ENCODE results near the gene KLK11. TPM values are rescaled to one million over a fixed set of nuclear protein-coding genes. Genes with fewer than 3 reads are reported as not detected.

KLK11 gene
- total and polyA plus RNA-seq, 5 experiments from 2014 or later: not detected

DNA sequence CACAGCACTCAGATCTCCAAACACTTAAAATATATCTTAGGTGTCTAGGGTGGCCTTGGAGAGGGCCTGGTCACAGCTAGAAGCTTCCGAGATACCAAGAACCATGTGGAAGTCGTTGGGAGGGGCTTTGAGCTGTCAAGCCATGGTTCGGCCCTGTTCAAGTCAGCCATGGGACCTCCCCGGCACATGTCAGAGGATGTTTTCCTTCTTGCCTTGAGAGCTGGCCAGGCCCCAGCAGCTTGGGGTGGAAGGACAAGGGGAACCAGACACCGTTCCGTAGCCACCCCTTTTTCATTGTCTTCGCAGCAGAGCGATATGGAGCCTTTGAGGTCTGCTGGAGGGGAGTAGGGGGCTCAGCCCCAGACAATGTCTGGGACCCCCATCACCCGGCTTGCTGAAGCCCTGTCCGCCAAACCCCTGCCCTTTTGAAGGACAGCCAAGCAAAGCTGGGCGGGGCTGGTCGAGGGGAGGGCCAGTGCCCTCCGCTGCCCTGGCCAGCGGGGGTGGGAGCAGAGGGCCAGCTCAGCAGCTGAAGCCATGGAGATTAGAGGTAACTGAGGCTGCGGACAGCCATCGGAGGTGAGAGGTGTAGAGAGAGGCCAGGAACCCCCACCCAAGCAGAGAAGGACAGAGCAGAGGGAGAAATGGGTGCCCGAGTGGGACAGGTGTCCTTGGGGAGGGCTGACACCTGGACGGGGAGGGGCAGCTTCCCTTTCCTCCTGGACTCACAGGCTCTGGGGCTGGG, 435 bp downstream of the KLK11 start:
- Mint-ChIP-seq H3K27ac (no peak overlapping the region), H3K4me3 (no peak overlapping the region), H3K36me3 (no peaks in the 10 kb centered on the region), H3K9me3 (no peaks in the 10 kb centered on the region), H3K27me3 (peaks cover 22 to 78% (median 41%) of the 10 kb centered on the region in 5 donors), H3K4me1 (peaks cover 0 to 3% (median 0%) of the 10 kb centered on the region in 4 donors)
- POLR2A ChIA-PET: no interaction called here
- ATAC-seq: no peak
- no peak for DNase-seq

GRCh38 chr19:51025401-51025800, 1.0 kb downstream of the KLK11 start:
- no peak for ATAC-seq
- DNase-seq: no peak
- H3K36me3 Mint-ChIP-seq: no peaks in the 10 kb centered on the region
- no peak overlapping the region for H3K27ac Mint-ChIP-seq
- POLR2A ChIA-PET: no interaction called here
- H3K4me3 Mint-ChIP-seq: no peak overlapping the region
- H3K4me1 Mint-ChIP-seq: peaks cover 0 to 3% (median 0%) of the 10 kb centered on the region in 4 donors
- peaks cover 22 to 76% (median 36%) of the 10 kb centered on the region in 5 donors for H3K27me3 Mint-ChIP-seq
- no peaks in the 10 kb centered on the region for H3K9me3 Mint-ChIP-seq

GRCh38 chr19:51024924-51025323, 1.5 kb downstream of the KLK11 start:
- POLR2A ChIA-PET: no interaction called here
- Mint-ChIP-seq H3K27me3 (peaks cover 22 to 79% (median 40%) of the 10 kb centered on the region in 5 donors), H3K27ac (peak overlapping the region in 1 of 10 donors; percentile 84), H3K36me3 (no peaks in the 10 kb centered on the region), H3K4me1 (peaks cover 0 to 4% (median 2%) of the 10 kb centered on the region in 4 donors), H3K9me3 (no peaks in the 10 kb centered on the region), H3K4me3 (no peak overlapping the region)
- ATAC-seq (no peak), DNase-seq (no peak)

DNA sequence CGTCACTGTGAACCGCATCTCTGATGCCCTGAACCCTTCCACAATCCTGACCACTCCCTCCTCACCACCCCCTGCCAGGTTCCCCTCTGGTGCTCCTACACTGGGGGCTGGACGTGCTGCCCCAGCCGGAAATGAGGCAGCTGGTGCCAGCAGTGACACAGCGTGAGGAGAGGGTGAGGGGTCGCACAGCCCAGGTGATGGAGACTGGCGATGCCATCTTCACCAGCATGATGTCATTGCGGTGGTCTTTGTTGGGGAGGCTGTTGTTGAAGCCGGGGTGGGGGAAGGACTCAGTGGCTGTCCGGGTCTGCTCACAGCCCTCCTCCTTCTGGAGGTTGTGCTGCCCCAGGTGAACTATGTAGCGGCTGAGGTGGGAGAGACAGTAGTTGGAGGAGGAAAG, 2.5 kb downstream of the KLK11 start:
- DNase-seq (no peak), ATAC-seq (no peak)
- H3K4me1 Mint-ChIP-seq: peaks cover 0 to 11% (median 8%) of the 10 kb centered on the region in 4 donors
- no peak overlapping the region for H3K4me3 Mint-ChIP-seq
- H3K36me3 Mint-ChIP-seq: no peaks in the 10 kb centered on the region
- POLR2A ChIA-PET: interaction anchor here (0.6 kb wide), 1 partner anchor 71 kb away, joined by 5 read pairs; no protein-coding TSS in a partner anchor
- H3K27ac Mint-ChIP-seq: no peak overlapping the region
- no peaks in the 10 kb centered on the region for H3K9me3 Mint-ChIP-seq
- peaks cover 18 to 76% (median 45%) of the 10 kb centered on the region in 5 donors for H3K27me3 Mint-ChIP-seq

DNA sequence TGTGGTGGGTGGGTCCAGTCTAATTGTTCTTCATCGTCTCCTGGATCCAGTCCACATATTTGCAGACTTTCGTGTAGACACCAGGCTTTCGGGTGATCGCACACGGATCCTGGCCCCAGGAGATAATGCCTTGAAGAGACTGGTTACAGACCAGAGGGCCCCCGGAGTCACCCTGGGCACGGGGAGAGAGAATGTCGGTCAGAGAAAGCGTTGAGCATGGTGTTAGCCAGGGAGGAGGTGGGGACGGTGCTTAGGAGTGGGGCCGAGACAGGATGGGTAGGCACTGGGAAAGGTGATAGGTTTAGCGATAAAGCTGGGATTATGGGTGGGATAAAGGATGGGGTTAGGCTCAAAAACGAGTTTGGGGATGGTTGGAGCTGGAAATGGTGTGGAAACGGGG, 3.9 kb downstream of the KLK11 start:
- H3K27me3 Mint-ChIP-seq: peaks cover 20 to 81% (median 54%) of the 10 kb centered on the region in 5 donors
- peak overlapping the region in 1 of 10 donors; percentile 78 for H3K27ac Mint-ChIP-seq

DNA sequence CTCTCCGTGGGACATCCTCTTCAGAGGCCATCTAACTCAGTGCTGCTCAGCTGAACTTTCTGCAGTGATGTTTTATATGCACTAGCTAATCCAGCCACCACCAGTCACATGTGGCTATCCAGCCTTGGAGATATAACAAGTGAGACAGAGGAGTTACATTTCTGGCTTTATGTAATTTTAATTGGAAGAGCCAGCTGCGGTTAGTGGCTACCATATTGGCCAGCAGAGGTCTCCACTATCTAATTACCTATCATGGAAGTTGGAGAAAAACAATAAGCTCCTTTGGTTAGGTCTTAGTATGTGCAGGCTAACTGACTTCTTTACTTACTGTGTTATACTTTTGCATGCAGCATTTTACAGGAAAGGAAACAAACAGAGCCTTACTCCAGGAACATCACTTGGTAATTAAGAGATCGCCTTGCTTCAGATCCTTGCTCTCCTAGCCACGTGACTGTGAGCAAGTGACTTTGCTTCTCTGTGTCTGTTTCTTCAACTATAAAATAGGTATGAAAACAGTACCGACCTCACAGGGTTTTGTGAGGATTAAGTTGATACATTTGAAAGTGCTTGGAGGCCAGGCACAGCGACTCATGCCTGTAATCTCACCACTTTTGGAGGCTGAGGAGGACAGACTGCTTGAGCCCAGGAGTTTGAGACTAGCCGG, 5.3 kb downstream of the KLK11 start:
- Mint-ChIP-seq H3K27me3 (peaks cover 21 to 82% (median 57%) of the 10 kb centered on the region in 5 donors), H3K27ac (no peak overlapping the region), H3K36me3 (peaks cover 0 to 5% (median 5%) of the 10 kb centered on the region in 3 donors), H3K4me3 (no peak overlapping the region), H3K9me3 (peaks cover 0 to 2% (median 0%) of the 10 kb centered on the region in 9 donors), H3K4me1 (peaks cover 14 to 32% (median 20%) of the 10 kb centered on the region in 4 donors)
- ATAC-seq: no peak
- peak in 4 of 10 donors; percentile 1 to 23 (median 16) for DNase-seq
- POLR2A ChIA-PET: interaction anchor here (0.7 kb wide), 1 partner anchor 187 kb away, joined by 7 read pairs; no protein-coding TSS in a partner anchor

More for the DNA sequence above, 3.9 kb downstream of the KLK11 start:
- H3K9me3 Mint-ChIP-seq: no peaks in the 10 kb centered on the region
- H3K4me3 Mint-ChIP-seq: no peak overlapping the region
- H3K36me3 Mint-ChIP-seq: peaks cover 0 to 5% (median 1%) of the 10 kb centered on the region in 3 donors
- DNase-seq (no peak), ATAC-seq (no peak)
- H3K4me1 Mint-ChIP-seq: peaks cover 7 to 24% (median 14%) of the 10 kb centered on the region in 4 donors
- POLR2A ChIA-PET: no interaction called here

- DNase-seq: peak in 1 of 10 donors; percentile 47
- H3K36me3 Mint-ChIP-seq: peaks cover 0 to 7% (median 5%) of the 10 kb centered on the region in 3 donors
- H3K4me1 Mint-ChIP-seq: peaks cover 14 to 32% (median 21%) of the 10 kb centered on the region in 4 donors
- peak within 1 kb of the TSS; percentile 12 to 87 (median 74) for H3K4me3 Mint-ChIP-seq
- ATAC-seq: no peak
- H3K27ac Mint-ChIP-seq: peak within 1 kb of the TSS in 3 of 10 donors; percentile 31 to 63 (median 44)
- POLR2A ChIA-PET: interaction anchor here (0.6 kb wide), 1 partner anchor 29 kb away, joined by 3 read pairs; no protein-coding TSS in a partner anchor
- peaks cover 27 to 84% (median 66%) of the 10 kb centered on the region in 5 donors for H3K27me3 Mint-ChIP-seq
- peaks cover 0 to 2% (median 0%) of the 10 kb centered on the region in 9 donors for H3K9me3 Mint-ChIP-seq
Observed at GRCh38 chr19:51019544-51019925, 6.9 kb downstream of the KLK11 start, which contains the start of gene KLK10. Gene KLK10 (minus strand): TSS chr19:51019709. CDS start chr19:51019130, 579 bp downstream.

DNA sequence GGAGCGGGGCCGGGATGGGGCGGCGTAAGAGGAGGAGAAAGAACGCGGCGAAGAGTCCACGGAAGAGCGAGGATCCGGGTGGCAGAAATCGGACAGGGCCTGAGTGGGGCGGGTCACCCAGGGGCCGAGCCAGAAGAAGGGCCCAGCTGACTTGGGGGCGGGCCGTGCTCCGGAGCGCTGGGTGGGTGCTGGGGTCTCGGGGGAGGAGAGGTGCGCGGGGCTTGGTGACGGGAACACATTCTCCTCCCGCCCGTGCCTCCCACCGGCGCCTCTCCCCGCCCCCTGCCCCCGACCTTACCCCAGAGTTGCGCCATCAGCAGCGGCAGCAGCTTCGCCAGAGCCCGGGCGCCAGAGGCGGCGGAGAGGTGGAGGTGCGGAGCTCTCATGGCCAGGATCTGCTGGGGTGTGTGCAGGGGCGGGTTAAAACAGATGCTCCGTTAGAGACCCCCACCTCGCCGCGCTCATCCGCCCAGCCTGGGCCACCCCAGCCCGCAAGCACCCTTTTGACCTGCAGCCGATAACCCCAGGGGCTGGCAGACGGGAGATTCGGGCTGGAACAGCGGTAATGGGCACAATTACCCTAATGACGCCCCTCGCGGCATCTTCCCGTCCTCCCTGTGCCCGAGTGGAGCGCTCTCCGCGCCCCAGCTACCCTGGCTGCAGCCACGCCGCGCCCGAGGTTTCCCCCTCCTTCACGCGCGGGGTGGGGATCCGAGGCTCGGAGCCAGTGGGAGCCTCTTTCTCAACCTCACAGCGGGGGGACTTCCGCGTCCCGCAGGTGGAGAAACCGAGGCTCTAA, 7.5 kb downstream of the KLK11 start:
- peaks cover 32 to 84% (median 66%) of the 10 kb centered on the region in 5 donors for H3K27me3 Mint-ChIP-seq
- peak overlapping the region in 2 of 10 donors; percentile 31 to 63 for H3K27ac Mint-ChIP-seq
- DNase-seq (peak in 1 of 10 donors; percentile 44), ATAC-seq (peak in 1 of 2 donors; percentile 25)
- POLR2A ChIA-PET: no interaction called here
- peak overlapping the region in 9 of 10 donors; percentile 12 to 87 (median 74) for H3K4me3 Mint-ChIP-seq
- H3K36me3 Mint-ChIP-seq: peaks cover 0 to 7% (median 5%) of the 10 kb centered on the region in 3 donors
- peaks cover 14 to 32% (median 21%) of the 10 kb centered on the region in 4 donors for H3K4me1 Mint-ChIP-seq
- peaks cover 0 to 2% (median 0%) of the 10 kb centered on the region in 9 donors for H3K9me3 Mint-ChIP-seq

DNA sequence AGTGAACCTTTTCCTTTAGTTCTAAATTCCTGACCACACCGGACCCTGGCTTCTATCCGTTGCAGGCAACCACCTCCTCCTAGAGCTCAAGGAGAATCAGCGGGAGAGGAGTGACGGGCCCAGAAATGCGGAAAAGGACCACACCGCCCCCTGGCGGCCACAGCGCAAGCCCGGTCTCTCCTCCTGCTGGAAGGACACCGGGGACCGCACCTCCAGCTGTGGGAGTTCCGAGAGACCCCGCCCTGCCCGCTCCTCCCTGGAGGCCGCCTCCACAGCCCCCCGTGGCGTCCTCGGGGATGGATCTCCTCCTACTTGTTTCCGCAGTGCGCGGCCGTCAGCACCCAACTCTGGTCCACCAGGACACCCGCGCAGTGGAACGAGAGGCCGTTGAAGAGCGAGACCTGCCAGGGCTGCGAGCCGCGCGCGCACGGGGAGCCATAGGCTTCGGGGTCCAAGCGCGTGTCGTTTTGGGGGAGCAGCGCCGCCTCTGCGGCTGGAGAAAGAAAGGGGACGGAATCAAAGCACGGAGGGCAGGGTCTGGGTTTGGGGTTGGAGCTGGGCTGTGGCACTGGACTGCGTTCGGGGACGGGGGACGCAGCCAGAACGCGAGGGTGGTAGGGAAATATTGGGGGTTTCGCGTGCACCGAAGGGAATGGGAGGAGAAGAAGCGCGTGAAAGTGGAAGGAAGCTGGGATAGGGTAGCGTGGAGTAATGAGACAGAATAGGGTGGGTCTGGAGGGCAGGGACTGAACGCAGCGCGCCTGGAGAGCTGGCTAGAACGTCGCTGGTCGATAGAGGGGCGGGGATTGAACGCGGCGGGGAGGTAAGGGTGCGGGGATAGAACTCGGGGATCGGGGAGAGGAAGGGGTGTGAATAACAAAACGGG, 9.4 kb downstream of the KLK11 start:
- Mint-ChIP-seq H3K4me1 (peaks cover 14 to 32% (median 21%) of the 10 kb centered on the region in 4 donors), H3K4me3 (peak overlapping the region; percentile 12 to 81 (median 60)), H3K27me3 (peaks cover 41 to 84% (median 65%) of the 10 kb centered on the region in 5 donors), H3K27ac (peak overlapping the region in 1 of 10 donors; percentile 34), H3K36me3 (peaks cover 0 to 7% (median 5%) of the 10 kb centered on the region in 3 donors), H3K9me3 (peaks cover 0 to 2% (median 0%) of the 10 kb centered on the region in 9 donors)
- POLR2A ChIA-PET: no interaction called here
- ATAC-seq (peak; percentile 22 to 41), DNase-seq (peak in 4 of 10 donors; percentile 22 to 57 (median 35))

DNA sequence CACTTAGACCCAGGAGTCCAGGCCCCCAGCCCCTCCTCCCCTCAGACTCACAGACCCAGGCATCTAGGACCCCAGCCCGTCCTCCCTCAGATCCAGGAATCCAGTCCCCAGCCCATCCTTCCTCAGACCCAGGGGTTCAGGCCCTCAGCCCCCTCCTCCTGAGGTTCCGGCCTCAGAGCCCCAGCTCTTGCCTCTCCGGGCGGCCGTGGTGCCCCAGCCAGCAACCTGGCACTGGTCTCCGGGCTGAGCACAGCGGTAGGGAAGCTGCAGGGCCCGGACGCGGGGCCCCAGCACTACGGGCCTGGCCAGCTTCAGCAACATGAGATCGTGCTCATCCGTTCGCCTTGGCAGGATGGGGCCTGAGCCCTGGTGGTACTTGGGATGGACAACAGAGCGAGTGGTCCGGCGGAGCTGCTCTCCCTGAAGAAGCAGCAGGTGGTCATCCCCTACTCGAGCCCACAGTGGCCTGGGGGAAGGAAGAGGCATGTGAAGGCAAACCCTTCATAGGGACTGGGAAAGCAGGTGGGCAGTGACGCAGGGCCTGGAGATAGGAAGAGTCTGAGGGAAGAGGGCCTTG, 10.6 kb downstream of the KLK11 start:
- Mint-ChIP-seq H3K36me3 (peaks cover 0 to 7% (median 5%) of the 10 kb centered on the region in 3 donors), H3K27ac (no peak overlapping the region), H3K27me3 (peaks cover 38 to 88% (median 69%) of the 10 kb centered on the region in 5 donors), H3K4me1 (peaks cover 14 to 32% (median 21%) of the 10 kb centered on the region in 4 donors), H3K9me3 (peaks cover 0 to 2% (median 0%) of the 10 kb centered on the region in 9 donors), H3K4me3 (peak overlapping the region in 4 of 10 donors; percentile 9 to 63 (median 40))
- ATAC-seq (no peak), DNase-seq (peak in 1 of 10 donors; percentile 30)
- POLR2A ChIA-PET: no interaction called here

GRCh38 chr19:51014242-51014641, 12.2 kb downstream of the KLK11 start:
- Mint-ChIP-seq H3K9me3 (peaks cover 0 to 2% (median 0%) of the 10 kb centered on the region in 9 donors), H3K4me3 (no peak overlapping the region), H3K4me1 (peaks cover 12 to 24% (median 19%) of the 10 kb centered on the region in 4 donors), H3K27me3 (peaks cover 41 to 90% (median 76%) of the 10 kb centered on the region in 5 donors), H3K36me3 (peaks cover 0 to 7% (median 5%) of the 10 kb centered on the region in 3 donors), H3K27ac (no peak overlapping the region)
- POLR2A ChIA-PET: no interaction called here
- ATAC-seq: no peak
- no peak for DNase-seq
